ENCODE data around the gene HK1. TPM values are rescaled to one million over a fixed set of nuclear protein-coding genes. Genes with fewer than 3 reads are reported as not detected.

Gene HK1
- polyA plus RNA-seq, 1 donor: 19.3 TPM

DNA sequence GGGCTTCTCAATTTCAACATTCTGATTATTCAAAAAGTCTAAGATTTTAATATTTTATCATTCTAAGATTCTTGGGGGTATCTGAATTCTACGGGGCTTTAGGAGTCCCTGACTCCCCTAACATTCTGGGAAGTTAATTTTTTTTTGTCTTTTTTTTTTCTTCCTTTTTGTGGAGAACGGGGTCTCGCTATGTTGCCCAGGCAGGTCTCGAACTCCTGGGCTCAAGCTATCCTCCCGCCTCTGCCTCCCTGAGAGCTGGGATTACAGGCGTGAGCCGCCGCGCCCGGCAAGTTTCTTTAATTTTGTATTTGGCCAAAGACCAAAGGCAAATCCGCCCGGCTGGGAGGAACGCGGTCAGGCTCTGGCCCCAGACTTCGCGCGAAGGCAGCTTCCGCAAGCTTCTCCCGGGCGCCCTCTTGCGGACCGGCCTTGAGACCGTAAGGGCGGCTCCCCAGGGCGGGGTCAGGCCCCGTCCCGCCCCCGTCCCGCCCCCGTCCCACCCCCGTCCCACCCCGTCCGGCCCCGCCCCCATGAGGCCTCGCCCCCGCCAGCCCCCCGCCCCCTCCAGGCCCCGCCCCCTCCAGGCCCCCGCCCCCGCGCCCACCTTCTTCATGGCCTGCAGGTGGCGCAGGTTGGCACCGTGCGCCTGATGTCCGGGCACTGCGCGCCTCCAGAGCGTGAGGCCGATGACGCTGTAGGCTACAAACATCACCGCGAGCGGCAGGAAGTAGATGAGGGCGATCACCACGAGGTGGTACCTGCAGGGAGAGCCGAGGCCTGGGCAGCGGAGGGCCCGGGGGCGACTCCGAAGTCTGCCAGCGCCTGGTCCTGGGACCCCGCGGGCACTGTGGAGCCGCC, 130.3 kb downstream of the HK1 start:
- Histone ChIP-seq H3K9me3 (ENCODE audit: control insufficient read depth, low read depth, low read length) (no peaks in the 10 kb centered on the region), H3K27ac (ENCODE audit: low read length) (peak overlapping the region; percentile 58), H3K4me3 (ENCODE audit: low read length) (peak overlapping the region; percentile 17), H3K4me1 (ENCODE audit: control insufficient read depth, insufficient read depth, low read length) (peaks cover 7% of the 10 kb centered on the region), H3K27me3 (ENCODE audit: control insufficient read depth, insufficient read depth, low read length) (no peaks in the 10 kb centered on the region), H3K36me3 (ENCODE audit: control insufficient read depth, insufficient read depth, low read length) (no peaks in the 10 kb centered on the region)
- no CpG with 5 or more reads among the region's 64 CpGs for WGBS (ENCODE audit: insufficient coverage, low lambda C conversion rate)
- DNase-seq: peak; percentile 89 to 92

DNA sequence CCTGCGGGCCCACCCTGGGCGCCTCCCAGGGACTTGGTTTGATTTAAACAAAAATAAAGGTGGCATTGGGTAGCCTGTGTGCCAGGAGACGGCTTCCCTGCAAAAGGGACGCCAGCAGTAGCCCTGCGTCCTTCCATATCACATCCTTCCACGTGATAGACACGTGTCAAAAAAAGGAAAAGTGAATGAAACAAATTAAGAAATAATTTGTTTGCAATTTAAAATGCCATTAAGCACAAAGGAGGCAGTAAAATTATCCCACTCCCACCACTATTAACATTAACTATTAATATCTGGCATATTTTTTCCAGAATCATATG, 130.8 kb downstream of the HK1 start:
- H3K9me3 ChIP-seq (ENCODE audit: control insufficient read depth, low read depth, low read length): no peaks in the 10 kb centered on the region
- 47% methylated on average over 4 of the region's 7 CpGs for WGBS (ENCODE audit: insufficient coverage, low lambda C conversion rate)
- H3K27ac ChIP-seq (ENCODE audit: low read length): peak overlapping the region; percentile 58
- DNase-seq: no peak
- H3K36me3 ChIP-seq (ENCODE audit: control insufficient read depth, insufficient read depth, low read length): no peaks in the 10 kb centered on the region
- H3K27me3 ChIP-seq (ENCODE audit: control insufficient read depth, insufficient read depth, low read length): no peaks in the 10 kb centered on the region
- peak overlapping the region; percentile 17 for H3K4me3 ChIP-seq (ENCODE audit: low read length)
- peaks cover 7% of the 10 kb centered on the region for H3K4me1 ChIP-seq (ENCODE audit: control insufficient read depth, insufficient read depth, low read length)

DNA sequence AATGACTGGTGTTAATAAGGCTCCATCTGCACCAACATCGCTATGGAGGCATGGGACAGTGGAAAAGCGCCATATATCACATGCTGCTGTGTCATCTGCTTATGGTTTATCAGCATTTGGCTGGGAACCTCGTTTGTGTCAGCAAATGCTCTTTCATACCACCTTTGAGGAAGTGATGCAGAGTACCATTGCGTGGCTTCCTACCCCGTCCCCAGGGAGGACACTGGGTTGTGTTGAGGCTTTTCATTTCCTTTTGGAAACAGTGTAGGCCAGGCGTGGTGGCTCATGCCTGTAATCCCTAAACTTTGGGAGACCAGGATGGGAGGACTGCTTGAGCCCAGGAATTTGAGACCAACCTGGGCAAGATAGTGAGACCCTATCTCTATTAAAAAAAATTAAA, 131.7 kb downstream of the HK1 start:
- no peak for DNase-seq
- no peaks in the 10 kb centered on the region for H3K27me3 ChIP-seq (ENCODE audit: control insufficient read depth, insufficient read depth, low read length)
- peaks cover 7% of the 10 kb centered on the region for H3K4me1 ChIP-seq (ENCODE audit: control insufficient read depth, insufficient read depth, low read length)
- WGBS (ENCODE audit: insufficient coverage, low lambda C conversion rate): no CpG with 5 or more reads among the region's 6 CpGs
- no peak overlapping the region for H3K4me3 ChIP-seq (ENCODE audit: low read length)
- no peaks in the 10 kb centered on the region for H3K9me3 ChIP-seq (ENCODE audit: control insufficient read depth, low read depth, low read length)
- no peak overlapping the region for H3K27ac ChIP-seq (ENCODE audit: low read length)
- no peaks in the 10 kb centered on the region for H3K36me3 ChIP-seq (ENCODE audit: control insufficient read depth, insufficient read depth, low read length)

DNA sequence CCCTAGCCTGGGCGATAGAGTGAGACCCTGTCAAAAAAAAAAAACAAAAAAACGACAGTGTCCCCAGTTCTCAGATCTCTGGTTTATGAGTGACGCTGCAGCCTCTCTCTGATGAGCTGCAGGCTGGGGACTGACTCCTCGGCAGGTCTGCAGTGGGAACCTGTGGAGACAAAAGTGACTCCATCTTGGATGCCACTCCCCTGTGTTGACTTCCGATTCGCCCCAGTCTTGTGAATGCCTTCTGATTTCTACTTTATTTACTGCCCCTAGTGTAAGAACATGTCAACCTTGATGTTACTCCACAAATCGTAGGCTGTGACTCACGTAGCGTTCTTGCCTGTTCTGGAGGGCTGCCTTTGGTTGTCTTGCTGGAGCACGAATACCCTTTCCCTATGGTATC, 132.2 kb downstream of the HK1 start:
- no peaks in the 10 kb centered on the region for H3K27me3 ChIP-seq (ENCODE audit: control insufficient read depth, insufficient read depth, low read length)
- no peaks in the 10 kb centered on the region for H3K9me3 ChIP-seq (ENCODE audit: control insufficient read depth, low read depth, low read length)
- DNase-seq: no peak
- no peak overlapping the region for H3K27ac ChIP-seq (ENCODE audit: low read length)
- H3K36me3 ChIP-seq (ENCODE audit: control insufficient read depth, insufficient read depth, low read length): no peaks in the 10 kb centered on the region
- no peak overlapping the region for H3K4me3 ChIP-seq (ENCODE audit: low read length)
- H3K4me1 ChIP-seq (ENCODE audit: control insufficient read depth, insufficient read depth, low read length): peaks cover 7% of the 10 kb centered on the region
- no CpG with 5 or more reads among the region's 10 CpGs for WGBS (ENCODE audit: insufficient coverage, low lambda C conversion rate)

DNA sequence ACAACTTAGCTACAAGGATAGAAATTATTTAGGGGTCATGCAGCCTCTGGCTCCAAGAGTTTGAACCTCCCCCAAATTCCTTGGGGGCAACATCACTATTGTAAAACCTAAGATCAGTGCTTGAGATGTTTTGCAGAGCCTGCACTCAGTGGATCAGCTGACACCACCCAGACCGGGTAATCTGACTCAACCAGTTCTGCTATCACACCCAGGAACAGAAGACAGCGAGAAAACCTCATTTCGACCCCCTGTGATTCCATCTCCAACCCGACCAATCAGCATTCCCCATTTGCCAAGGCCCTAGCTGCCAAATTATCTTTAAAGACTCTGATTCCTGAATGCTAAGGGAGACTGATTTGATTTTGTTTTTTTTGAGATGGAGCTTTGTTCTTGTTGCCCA, 133.2 kb downstream of the HK1 start:
- Histone ChIP-seq H3K27me3 (ENCODE audit: control insufficient read depth, insufficient read depth, low read length) (no peaks in the 10 kb centered on the region), H3K36me3 (ENCODE audit: control insufficient read depth, insufficient read depth, low read length) (no peaks in the 10 kb centered on the region), H3K4me1 (ENCODE audit: control insufficient read depth, insufficient read depth, low read length) (peaks cover 7% of the 10 kb centered on the region), H3K4me3 (ENCODE audit: low read length) (no peak overlapping the region), H3K27ac (ENCODE audit: low read length) (no peak overlapping the region), H3K9me3 (ENCODE audit: control insufficient read depth, low read depth, low read length) (no peaks in the 10 kb centered on the region)
- no peak for DNase-seq
- 100% methylated on average over 1 of the region's 4 CpGs for WGBS (ENCODE audit: insufficient coverage, low lambda C conversion rate)

DNA sequence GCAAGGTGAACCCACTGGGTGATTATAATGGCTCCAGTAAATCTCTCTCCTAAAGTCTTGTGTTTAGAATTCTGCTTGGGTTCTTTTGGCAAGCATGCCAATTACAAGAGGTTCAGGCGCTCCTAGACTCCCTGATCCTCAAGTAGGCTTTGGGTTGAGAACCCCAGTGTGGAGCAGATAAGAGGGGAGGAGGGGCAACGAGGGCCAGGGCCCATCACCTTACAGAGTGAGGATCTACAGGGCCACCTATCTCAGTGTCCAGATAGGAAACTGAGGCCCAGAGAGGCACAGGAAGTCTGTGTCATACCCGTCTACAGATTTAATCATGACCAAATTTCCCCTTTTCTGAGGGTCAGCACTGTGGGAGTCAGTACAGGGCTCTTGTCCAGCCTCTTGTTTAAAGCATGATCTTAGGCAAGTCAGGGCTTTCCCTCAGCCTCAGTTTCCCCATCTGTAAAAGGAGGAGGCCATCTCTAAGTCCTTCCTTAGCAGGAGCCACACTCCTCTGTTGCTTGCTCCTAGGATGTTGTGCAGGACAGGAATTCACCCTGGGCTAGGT, 134.0 kb downstream of the HK1 start:
- no peak for DNase-seq
- no CpG with 5 or more reads among the region's 3 CpGs for WGBS (ENCODE audit: insufficient coverage, low lambda C conversion rate)
- no peak overlapping the region for H3K4me3 ChIP-seq (ENCODE audit: low read length)

DNA sequence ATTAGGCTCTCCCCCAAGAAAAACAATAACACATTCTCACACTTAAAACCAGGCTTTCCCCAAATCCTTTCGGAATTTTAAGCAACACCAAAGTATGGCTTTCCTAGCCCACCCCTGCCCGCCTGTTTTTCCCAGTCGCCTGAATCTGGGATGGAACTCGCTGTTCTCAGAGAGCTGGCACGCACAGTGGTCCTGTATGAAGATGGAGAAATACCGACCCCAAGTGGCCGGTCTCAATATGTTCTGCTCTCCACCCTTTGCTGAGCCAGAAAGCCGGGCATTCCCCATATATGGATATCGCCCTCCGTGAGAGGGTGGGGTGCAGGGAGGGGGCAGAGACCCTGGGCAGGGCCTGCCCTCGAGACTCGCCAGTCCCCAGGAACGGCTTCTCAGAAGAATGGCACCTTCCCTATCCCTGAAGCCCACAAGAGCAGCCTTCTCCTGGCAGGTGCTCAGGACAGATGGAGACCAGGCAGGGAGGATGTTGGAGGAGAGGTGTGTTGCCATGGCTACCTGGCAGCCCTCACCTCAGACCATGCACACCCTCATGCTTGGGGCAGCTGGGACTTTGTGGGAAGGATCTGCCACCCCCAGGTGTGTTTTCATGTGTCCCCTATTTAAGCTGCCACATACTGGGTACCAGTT, 135.0 kb downstream of the HK1 start:
- H3K4me3 ChIP-seq (ENCODE audit: low read length): no peak overlapping the region
- peak in 1 of 2 donors; percentile 46 for DNase-seq
- WGBS (ENCODE audit: insufficient coverage, low lambda C conversion rate): no CpG with 5 or more reads among the region's 13 CpGs
- no peaks in the 10 kb centered on the region for H3K36me3 ChIP-seq (ENCODE audit: control insufficient read depth, insufficient read depth, low read length)
- H3K27me3 ChIP-seq (ENCODE audit: control insufficient read depth, insufficient read depth, low read length): no peaks in the 10 kb centered on the region
- H3K9me3 ChIP-seq (ENCODE audit: control insufficient read depth, low read depth, low read length): no peaks in the 10 kb centered on the region
- H3K4me1 ChIP-seq (ENCODE audit: control insufficient read depth, insufficient read depth, low read length): peaks cover 15% of the 10 kb centered on the region
- H3K27ac ChIP-seq (ENCODE audit: low read length): no peak overlapping the region

More for the DNA sequence above, 134.0 kb downstream of the HK1 start:
- Histone ChIP-seq H3K9me3 (ENCODE audit: control insufficient read depth, low read depth, low read length) (no peaks in the 10 kb centered on the region), H3K27me3 (ENCODE audit: control insufficient read depth, insufficient read depth, low read length) (no peaks in the 10 kb centered on the region), H3K36me3 (ENCODE audit: control insufficient read depth, insufficient read depth, low read length) (no peaks in the 10 kb centered on the region), H3K4me1 (ENCODE audit: control insufficient read depth, insufficient read depth, low read length) (peaks cover 7% of the 10 kb centered on the region), H3K27ac (ENCODE audit: low read length) (no peak overlapping the region)

DNA sequence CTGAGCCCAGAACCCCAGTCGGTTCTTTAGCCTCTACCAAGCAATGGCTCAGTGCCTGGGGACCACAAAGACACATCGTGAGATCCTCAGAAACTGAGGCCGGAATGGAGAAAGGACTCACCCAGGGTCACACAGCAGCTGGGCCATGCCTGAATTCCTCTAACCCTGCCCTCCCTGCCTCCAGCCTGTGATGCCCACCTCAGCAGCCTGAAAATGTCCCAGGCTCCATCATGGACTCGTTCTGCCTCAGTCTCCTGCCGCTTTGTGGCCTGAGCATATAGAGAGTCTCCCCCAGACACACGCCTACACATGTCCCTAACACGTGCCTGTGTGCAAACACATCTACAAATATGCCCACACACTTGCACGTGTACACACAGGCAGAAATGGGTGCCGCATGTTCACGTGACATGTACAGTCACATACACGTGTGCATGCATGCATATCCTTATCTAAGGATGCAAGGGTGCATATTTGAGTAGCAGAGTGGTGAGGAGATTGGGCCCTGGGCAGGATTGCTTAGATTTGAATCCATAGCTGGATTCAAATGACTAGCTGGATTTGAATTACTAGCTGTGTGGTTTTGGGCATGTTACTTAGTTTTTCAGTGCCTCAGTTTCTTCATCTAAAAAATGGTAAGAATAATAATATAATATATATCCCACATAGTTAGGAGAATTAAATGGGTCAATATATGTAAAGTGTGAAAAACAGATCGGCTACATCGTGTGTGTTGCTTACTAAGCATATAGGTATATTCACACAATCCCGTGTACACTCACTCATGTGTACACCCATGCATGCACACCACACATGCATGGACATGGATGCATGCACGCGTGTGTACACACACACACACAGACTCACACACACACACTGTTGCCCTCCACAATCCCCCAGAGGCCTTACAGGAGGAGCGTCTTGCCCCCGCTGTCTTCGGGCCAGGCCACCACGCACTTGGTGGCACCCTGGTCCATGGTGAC, 136.0 kb downstream of the HK1 start:
- H3K4me3 ChIP-seq (ENCODE audit: low read length): no peak overlapping the region
- peaks cover 18% of the 10 kb centered on the region for H3K4me1 ChIP-seq (ENCODE audit: control insufficient read depth, insufficient read depth, low read length)
- H3K36me3 ChIP-seq (ENCODE audit: control insufficient read depth, insufficient read depth, low read length): no peaks in the 10 kb centered on the region
- WGBS (ENCODE audit: insufficient coverage, low lambda C conversion rate): no CpG with 5 or more reads among the region's 20 CpGs
- no peaks in the 10 kb centered on the region for H3K27me3 ChIP-seq (ENCODE audit: control insufficient read depth, insufficient read depth, low read length)
- no peak for DNase-seq
- no peak overlapping the region for H3K27ac ChIP-seq (ENCODE audit: low read length)
- H3K9me3 ChIP-seq (ENCODE audit: control insufficient read depth, low read depth, low read length): no peaks in the 10 kb centered on the region

DNA sequence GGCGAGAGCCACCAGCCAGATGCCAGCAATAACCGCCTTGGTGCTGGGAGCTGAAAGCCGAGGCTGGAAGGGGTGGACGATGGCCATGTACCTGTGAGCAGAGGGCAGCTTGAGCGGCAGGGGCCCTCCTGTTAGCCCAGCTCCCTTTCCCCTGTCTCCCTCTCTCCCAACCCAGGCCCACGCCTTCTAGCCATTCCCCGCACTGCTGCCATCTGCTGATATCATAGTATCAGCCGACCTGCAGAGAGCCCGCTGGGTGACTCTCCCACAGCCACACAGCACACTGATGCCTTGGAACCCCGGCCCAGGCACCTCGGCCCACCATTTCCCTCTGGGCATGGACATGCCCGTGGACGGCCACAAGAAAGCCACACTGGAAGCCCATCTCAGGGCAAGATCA, 136.8 kb downstream of the HK1 start:
- Histone ChIP-seq H3K36me3 (ENCODE audit: control insufficient read depth, insufficient read depth, low read length) (no peaks in the 10 kb centered on the region), H3K9me3 (ENCODE audit: control insufficient read depth, low read depth, low read length) (no peaks in the 10 kb centered on the region), H3K4me1 (ENCODE audit: control insufficient read depth, insufficient read depth, low read length) (peaks cover 25% of the 10 kb centered on the region), H3K27ac (ENCODE audit: low read length) (no peak overlapping the region), H3K27me3 (ENCODE audit: control insufficient read depth, insufficient read depth, low read length) (no peaks in the 10 kb centered on the region), H3K4me3 (ENCODE audit: low read length) (no peak overlapping the region)
- no CpG with 5 or more reads among the region's 13 CpGs for WGBS (ENCODE audit: insufficient coverage, low lambda C conversion rate)
- DNase-seq: no peak

DNA sequence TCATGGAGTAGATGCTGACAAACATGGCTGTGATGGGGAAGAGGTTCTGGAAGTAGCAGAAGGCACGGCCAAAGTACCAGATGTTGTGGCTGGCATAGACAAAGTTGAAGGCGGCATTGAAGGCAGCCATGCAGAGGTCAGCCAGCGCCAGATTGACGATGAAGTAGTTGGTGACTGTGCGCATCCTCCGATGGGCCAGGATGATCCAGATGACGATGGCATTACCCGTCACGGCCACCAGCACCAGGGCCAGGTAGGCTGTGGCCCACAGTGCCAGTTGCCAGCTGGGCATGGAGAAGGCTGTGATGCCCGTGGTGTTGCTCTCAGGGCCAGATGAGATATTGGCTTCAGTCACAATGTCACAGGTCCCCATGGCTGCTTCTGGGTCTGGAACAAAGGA, 137.7 kb downstream of the HK1 start:
- peaks cover 26% of the 10 kb centered on the region for H3K4me1 ChIP-seq (ENCODE audit: control insufficient read depth, insufficient read depth, low read length)
- DNase-seq: no peak
- peak overlapping the region; percentile 16 for H3K4me3 ChIP-seq (ENCODE audit: low read length)
- no peaks in the 10 kb centered on the region for H3K27me3 ChIP-seq (ENCODE audit: control insufficient read depth, insufficient read depth, low read length)
- no peaks in the 10 kb centered on the region for H3K9me3 ChIP-seq (ENCODE audit: control insufficient read depth, low read depth, low read length)
- no peaks in the 10 kb centered on the region for H3K36me3 ChIP-seq (ENCODE audit: control insufficient read depth, insufficient read depth, low read length)
- H3K27ac ChIP-seq (ENCODE audit: low read length): no peak overlapping the region
- no CpG with 5 or more reads among the region's 10 CpGs for WGBS (ENCODE audit: insufficient coverage, low lambda C conversion rate)
